AML-193 (cell line): ENCODE results near the gene GNAT2.

Experiments
- DNase-seq, 2 experiments: peaks; one replicate each; lab custom pipeline; 2025; lab: John Stamatoyannopoulos, UW

GNAT2 gene

GRCh38 chr1:109627692-109628399 lies 8.4 kb upstream of the GNAT2 start:
- DNase-seq: no peak

- DNase-seq: no peak
Observed at GRCh38 chr1:109626682-109627408, 7.4 kb upstream of the GNAT2 start.

GRCh38 chr1:109625601-109626560 lies 6.5 kb upstream of the GNAT2 start:
- DNase-seq: no peak

GRCh38 chr1:109625176-109625575 lies 5.8 kb upstream of the GNAT2 start:
- DNase-seq: no peak

GRCh38 chr1:109624201-109625010 lies 5.0 kb upstream of the GNAT2 start:
- DNase-seq: no peak

- DNase-seq: no peak
Observed at GRCh38 chr1:109623601-109624161, 4.3 kb upstream of the GNAT2 start.

GRCh38 chr1:109622895-109623294 lies 3.5 kb upstream of the GNAT2 start:
- DNase-seq: no peak

GRCh38 chr1:109622137-109622892 lies 2.9 kb upstream of the GNAT2 start:
- DNase-seq: no peak

GRCh38 chr1:109621379-109622136 lies 2.1 kb upstream of the GNAT2 start:
- no peak for DNase-seq

GRCh38 chr1:109620841-109621286 lies 1.4 kb upstream of the GNAT2 start:
- peak; percentile 81 to 86 for DNase-seq

- no peak for DNase-seq
Observed at GRCh38 chr1:109620401-109620791, 980 bp upstream of the GNAT2 start.

GRCh38 chr1:109618661-109619575 lies 498 bp downstream of the GNAT2 start:
- no peak for DNase-seq

GRCh38 chr1:109617291-109617801 lies 2.1 kb downstream of the GNAT2 start:
- peak; percentile 32 to 54 for DNase-seq

- DNase-seq: no peak
Observed at GRCh38 chr1:109616391-109616790, 3.0 kb downstream of the GNAT2 start.

GRCh38 chr1:109615879-109616278 lies 3.5 kb downstream of the GNAT2 start:
- DNase-seq: peak; percentile 96 to 97

- no peak for DNase-seq
Observed at GRCh38 chr1:109613361-109614147, 5.9 kb downstream of the GNAT2 start.

GRCh38 chr1:109611308-109611990 lies 8.0 kb downstream of the GNAT2 start:
- DNase-seq: no peak
